HG02852 (cell line): ENCODE measurements around the gene EPS8L3.

Experiments
- ATAC-seq: cut with Tn5 transposase; IDR thresholded peaks from one replicate; pipeline ENCODE4 v1.9.1; 2021; ENCODE audit warnings: mild to moderate bottlenecking, moderate library complexity; ENCODE audit not compliant: unreplicated experiment

Gene EPS8L3

DNA sequence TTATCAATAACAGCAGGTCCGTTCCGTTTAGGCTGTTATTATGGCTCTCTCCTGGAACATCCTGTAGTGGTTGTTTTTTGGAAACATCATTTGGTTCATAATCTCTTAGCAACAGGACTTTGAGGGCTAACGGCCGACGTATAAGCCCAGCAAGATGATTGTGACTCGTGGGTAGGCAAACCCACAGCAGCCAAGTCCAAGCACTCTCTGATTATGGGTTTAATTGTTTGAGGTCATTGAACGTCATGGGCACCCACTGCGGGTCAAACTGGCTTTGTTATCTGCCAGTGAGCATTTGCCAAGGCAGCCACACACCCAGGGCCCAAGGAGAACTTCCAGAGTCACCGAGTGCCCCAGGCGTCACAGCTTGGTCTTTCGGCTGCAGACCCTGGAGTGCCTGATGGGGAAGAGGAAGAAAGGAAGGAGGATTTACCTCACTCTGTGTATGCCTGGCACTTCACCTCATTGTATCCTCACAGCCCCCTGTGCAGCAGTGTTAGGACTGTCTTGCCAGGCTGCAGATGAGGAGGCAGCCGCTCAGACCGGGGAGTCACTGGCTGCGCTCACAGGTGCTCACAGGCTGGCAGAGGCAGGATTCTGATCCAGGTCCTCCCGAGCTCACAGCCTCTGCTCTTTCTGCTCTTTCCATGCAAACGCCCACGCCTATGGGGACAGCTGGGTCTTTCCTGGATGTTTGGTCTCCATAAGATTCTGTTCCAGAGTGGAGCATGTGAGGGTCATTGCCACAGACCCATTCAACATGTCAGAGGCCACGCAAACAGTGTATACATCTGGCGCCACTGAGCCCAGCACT lies 30.8 kb upstream of the EPS8L3 start:
- no peak for ATAC-seq

DNA sequence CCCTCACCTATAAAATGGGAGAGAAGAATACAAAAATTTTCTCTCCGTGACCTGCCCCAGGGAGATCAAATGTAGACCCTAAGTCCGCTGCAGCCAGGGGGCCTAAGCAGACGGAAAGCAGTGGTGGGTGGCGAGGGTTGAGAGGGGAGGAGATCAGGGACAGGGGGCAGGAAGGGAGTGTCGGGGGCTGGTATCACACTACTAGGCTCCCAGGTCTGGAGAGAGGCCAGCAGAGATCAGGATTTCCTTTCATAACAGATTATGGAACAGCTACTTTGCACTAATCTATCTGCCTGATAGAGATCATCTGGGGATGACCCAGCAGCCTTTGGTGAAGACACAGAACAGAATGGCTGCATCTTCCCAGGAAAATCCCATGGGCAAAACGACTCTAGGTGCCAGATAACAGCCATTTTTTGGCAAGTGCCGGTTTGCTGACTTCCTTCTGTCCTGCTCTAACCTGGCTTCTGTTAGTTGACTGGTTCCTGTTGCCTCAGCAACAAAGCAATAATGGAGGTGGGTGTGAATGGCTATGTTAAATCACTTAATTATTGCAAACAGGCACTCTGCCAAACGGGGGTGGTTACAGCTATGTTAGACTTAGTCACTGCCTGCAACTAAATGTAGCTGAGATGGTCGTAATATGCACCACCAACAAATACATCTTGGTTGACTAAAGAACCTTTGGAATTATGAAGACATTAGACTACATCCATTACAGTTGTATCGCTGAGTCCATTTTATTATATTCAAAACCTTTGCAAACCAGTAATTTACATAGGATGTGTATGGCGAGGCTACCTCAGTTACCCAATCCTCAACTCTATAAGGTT lies 30.0 kb upstream of the EPS8L3 start:
- ATAC-seq, result no peak

DNA sequence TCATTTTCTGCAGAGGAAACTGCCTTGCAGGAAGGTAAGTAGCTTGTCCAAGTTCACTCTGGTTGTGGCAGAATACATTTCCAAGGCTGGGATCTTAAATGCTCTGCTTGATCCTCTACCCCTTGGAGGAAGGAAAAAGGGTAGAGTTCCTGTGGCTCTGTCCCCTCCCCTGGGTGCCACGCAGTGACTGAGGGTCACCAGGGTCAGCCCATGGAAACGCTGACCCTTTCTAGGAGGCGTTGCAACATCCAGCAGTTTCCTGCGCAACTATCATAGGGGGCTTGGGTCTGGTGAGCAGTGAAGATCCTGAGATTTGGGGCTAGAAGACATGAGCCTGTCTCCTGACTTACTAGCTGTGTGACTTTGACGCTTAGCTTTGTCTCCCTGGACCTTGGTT lies 29.4 kb upstream of the EPS8L3 start:
- ATAC-seq, result no peak

DNA sequence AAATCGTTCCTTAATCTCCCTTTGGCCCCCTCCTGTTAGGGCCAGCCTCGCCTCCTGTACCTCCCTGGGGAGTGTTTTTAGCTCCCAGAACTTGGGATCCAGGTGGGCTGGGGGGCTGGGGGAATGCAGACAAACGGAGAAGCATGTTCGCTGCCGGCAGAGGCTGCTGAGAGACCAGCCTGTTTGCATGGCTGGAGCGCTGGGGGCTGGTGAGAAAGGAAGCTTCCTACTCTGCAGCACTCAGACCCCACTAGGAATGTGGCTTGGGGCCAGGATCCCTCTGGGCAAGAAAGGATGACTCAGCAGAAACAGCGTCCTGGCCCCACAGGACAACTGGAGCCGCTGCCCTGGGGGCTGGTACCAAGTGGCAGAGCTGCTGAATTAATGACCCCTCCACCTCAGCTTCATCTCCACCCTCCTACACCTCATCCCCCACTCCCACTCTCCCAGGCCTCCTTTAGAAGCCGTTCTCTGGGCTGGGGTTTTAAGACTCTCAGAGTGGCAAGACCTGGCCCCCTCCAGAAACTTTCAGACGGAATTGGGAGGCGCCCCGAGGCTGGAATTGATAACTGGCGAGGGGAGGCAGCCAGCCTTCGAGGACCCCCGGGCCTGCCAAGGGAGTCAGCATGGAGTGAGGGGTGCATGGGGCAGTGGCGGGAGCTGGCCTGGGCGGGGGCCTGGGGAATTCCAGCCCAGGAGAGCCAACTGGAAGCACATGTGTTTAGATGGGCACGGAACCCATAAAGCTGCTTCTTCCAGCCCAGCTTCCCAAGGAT lies 28.5 kb upstream of the EPS8L3 start:
- no peak for ATAC-seq

DNA sequence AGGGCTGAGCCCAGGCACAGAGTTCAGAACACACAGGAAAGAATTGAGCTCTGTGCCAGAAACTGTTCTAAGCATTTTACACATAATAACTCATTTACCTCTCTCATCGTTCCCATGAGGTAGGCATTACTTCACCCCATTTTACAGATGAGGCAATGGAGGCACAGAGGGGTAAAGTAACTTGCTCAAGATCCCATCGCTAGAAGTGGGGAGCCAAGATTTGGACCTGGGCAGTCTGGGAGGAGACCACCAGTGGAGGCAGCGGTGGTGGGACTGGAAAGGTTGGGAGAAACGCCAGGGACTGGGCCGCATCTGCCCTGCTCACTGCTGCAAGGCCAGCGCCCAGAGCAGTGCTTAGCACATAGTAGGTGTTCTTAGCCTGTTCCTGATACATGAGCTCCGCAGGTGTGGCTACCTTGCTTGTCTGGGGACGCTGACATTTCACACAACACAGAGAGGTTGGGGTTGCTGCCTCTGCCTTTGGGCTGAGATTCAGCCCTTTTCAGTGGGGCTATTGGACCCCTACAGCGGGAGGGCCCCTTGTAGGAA lies 27.8 kb upstream of the EPS8L3 start:
- no peak for ATAC-seq

DNA sequence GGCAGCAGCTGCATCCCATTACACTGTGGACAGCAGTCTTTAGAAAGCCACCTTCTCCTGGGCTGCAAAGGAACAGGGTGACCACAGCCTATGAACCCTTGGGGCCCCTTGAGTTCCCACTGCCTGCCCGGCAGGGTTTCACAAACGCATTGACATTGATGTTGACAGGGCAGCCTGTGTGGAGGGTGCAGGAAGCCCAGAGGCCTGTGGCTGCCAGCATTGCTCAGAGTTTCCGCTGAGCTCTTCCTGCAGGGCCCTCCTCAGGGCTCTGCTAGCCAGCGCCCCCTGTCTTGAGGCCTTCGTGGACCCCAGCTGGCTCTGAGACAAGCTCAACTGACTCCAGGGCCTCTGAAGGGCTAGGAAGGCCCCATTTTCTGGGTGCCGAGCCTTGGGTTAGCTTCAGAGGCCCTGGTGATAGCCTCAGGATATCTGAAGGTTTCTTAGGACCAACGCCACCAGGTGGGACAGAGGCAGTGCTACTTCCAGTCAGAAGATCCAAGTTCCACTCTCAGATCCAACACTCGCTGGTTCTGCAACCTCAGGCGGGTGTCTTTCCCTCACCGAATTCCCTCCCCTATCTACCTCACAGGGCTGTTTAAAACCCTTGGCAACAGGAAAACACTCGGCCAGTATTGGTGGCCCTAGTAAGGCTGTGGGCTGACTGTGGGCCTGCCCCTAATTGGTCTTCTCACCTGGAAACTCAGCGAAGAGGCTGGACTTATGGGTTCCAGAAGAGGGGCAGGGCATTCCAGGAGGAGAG lies 27.2 kb upstream of the EPS8L3 start:
- ATAC-seq, result no peak

DNA sequence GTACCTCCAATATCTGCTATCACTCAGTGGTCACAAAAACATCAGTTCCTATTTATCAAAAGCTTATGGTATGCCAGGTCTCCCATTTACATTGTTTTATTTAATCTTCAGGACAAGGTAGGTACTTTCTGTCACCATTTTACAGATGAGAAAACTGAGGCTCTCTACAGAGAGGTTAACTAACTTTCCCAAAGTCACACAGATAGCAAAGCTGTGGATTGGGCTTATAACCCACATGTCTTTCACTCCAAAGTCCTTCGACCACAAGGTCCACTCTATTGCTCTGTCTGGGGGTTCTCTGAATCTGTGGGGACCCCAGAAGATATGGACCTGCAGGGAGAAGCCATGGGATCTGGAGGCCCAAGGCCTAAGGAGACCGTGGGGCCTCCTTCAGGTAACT lies 26.6 kb upstream of the EPS8L3 start:
- ATAC-seq, result no peak

DNA sequence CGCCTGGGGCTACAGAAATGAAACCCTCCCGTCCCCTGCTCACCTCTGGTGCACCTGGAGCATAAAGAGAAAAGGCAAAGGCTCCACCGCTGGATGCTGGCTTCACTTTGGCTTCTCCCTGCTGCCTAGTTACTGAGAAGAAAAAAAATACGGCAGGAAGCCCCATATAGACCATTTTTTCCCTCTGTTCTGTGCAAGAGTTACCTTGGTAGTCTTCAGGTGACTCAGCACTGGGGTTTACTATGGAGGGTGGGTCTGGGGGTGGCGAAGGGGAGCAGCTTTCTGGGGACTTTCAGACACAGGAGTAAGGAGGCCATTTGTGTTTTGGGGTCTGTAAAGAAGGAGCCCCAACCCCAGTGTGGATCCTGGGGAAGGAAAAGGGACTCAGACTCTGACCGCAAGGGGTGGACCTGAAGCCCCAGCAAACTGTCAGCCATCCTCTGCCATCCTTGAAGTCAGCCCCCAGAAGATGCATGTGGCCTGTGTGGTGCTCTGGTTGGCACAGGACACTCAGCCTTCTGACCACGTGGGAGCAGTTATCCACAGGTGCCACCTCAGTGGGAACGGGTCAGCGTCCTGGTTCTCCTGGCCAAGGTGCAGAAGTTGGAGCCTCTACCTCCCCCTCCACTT lies 25.9 kb upstream of the EPS8L3 start:
- ATAC-seq, result no peak

DNA sequence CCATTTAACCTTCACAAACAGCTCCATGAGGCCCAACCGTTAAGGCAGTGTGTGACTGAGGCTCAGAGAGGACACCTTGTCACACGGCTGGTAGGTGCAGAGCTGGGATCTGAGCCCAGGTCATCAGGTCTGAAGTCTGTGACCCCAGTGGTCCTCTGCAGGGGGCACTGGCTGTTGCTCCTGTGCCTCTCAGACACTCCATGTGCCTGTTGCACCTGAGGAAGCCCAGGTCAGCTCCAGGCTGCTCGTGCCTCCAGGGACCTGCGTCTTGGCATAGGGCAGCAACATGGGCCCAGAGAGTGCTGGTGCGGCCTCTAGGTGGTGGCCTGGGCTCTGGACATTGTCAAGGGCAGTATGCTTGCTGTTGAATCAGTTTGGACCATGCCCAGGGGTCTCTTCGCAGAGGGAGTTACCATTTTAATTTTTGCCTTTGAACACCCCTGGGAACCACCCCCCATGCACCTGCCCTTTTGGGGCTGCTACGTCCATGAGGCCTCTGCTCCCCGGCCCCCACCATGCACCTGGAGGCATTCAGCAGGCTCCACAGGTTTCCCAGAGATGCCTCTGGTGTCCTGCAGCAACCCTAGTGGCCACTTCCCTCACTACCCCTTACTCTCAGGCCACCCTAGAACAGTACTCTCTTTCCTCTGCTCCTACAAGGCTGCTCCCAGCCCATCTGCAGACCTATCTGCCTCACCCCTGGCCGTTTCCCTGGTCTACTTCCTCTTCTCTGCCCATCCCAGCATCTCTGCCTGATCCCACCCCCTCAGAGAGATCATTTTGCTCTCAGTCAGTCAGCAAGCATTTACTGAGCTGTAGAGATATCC lies 25.2 kb upstream of the EPS8L3 start:
- ATAC-seq, result no peak

DNA sequence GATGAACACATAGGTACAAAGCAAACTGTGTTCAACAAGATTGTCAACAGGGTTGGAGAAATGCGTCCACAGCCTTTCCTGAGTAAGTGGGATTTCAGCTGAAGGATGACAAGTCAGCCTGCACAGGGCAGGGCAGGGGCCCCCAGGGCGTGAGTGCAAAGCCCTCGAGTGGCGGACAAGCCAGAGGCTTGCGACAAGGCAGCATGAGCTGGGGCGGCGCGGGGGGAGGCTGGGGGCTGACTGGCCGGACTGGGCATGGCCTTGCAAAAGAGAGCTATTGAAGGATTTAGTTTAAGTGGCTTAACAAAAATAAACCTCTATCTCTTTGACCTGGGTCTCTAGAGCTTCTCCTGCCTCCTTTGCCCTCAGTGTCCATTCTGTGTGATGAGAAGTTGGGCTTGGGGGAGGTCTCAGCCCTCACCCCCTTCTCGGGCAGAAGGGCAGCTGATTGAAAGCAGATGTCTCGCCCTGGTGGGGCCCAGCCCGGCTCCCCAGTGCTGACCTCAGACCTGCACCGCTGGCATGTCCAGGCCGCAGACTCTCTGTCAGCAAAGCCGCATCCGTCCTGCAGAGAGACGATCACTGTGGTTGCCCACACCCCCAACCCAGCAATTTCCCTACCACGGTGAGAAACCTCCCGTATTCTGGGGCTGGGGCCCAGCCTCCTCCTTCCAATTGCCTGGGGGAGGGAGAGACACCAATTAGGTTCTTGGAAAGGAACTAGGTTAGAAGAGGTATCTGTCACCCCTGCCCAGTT lies 24.3 kb upstream of the EPS8L3 start:
- no peak for ATAC-seq

DNA sequence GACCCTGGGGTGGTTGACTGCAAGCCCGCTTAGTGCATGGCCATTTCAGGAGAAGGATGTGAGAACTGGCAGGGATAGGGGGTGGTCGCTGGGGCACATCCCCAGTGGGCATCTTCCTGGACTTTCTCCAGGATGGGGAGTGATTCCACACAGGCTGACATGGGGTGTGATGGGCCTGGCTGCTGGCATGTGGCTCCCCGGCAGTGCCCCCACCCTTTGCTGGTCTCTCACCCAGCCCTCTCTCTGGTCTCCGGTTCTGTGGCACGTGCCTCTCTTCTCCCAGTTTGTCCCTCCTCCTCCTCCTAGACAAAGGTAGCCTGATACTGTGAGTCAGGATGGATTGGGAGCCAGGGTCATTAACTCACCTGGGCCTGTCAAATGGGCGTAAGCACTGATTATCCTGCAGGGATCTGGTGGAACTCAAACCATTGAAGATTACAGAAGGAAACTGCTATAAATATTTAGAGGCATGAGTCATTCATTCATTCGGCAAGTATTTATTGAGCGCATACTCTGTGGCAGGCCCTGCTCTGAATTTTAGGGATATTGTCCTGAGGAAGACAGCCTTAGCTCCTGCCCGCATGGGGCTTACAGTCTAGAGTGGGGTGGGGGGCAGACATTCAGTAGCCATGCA lies 23.6 kb upstream of the EPS8L3 start:
- ATAC-seq, result no peak

DNA sequence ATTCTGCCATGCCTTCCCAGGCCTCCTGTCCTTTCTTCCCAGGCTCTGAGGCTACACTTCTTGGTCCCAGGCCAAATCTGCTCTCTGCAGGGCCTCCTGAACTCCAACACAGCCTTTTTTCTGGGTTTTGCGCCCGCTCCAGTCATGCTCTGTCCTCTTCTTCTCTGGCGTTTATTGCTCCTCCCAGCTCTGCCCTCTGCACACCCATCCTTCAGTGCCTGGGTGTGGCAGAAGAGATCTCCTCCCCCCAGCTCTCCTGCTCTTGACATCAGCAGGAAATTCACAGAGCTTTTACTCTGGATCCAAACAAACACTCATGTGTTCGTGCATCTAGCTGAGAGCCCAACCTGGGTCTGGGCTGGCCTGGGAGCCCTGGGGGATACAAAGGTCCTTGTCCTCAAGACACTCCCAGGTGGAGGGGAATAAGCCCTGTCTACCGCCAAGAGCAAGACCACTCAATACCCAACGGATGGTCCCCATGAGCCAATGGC lies 22.9 kb upstream of the EPS8L3 start:
- no peak for ATAC-seq

DNA sequence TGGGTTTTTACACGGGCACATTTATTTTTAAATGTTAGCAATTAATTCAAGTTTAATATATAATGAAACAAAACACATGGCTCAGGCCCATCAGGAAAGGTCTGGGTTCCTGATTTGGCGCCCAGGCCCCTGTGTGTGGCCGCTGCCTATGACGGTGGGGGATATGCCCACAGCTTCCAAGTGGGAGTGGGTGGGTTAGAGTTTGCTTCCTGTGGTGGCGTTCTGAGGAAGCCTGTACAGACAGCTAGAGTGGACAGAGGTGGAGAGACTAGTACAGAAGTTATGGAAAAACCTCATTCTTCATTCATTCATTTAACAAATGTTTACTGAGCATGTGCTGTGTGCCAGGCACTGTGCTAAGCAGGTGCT lies 22.4 kb upstream of the EPS8L3 start:
- no peak for ATAC-seq

DNA sequence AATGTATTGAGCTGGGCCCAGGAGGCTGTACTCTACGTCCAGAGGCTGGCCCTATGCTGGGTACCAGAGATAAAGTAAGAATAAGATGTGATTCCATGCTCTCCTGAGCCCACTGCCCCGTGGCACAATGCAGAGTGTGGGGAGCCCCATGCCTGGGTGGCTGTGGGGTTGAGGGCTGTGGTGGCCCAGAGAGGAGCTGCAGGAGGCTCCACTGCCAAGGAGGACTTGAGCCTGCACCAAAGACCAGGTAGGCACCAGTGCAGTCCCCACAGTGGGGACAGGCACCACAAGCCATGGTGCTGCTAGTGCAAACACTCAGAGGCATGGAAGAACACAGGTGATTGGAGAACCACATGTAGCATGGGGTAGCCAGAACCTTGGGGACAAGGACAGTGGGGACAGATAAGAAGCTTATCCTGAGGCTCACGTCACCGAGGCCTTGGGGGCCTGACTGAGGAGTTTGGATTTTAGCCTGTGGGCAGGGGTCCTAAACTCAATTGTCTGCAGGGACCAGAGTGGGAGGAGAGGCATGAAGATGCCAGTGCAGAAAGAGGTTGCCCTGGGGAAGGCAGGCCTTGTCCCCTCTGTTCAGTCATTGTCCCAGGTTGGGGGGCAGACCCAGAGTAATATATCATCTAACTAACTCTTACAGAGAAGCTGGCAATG lies 21.9 kb upstream of the EPS8L3 start:
- ATAC-seq, result no peak

DNA sequence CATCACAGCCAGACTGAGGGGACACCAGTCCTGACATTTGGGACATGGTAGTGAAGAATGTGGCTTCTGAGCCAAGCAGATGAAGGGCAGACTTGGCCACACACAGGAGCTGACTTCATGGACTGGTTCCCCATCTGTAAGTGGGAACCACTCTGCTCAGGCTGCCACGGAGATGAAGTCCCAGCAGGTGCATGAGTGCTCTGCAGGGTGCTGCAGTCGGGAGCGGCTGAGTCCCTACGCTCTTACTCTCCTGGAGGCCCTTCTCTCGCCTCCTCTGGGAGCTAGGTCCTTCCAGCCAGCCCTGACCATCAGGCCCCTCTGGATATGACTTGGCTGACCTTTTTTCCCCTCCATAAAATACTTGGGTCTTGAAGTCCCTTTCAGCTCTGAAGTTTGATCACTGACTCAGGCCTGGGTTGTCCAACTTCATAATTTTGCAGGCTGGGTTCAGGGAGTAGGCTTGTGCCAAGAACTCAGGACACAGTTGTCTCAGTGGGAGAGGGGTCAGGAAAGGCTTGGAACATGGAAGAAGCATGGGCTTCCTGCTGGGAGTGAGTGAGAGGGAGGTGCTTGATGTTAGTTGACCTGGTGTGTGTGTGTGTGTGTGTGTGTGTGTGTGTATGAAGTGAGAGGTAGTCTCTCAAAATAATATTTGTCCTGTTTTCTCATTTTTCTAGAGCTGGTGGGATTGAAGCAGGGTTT lies 21.0 kb upstream of the EPS8L3 start:
- no peak for ATAC-seq

DNA sequence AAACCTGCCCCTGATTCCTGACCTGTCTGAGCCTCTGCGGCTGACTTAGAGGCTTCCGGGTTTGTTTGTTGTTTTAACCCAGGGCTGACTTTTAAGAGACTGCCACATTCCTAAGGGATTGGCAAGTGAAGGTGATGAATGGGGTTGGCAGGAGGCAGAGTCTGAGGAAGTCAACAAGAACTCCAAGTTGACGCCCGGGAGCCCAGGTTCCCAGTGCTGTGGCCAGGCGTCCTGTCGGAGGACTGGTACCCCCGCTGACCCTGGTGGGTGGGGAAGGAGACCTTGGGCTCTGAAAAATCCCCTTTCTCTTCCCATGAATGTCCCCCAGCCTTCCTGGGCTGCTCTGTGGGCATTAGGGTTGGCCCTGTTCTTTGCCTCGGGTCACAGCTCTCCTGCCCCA lies 19.7 kb upstream of the EPS8L3 start:
- ATAC-seq, result no peak

DNA sequence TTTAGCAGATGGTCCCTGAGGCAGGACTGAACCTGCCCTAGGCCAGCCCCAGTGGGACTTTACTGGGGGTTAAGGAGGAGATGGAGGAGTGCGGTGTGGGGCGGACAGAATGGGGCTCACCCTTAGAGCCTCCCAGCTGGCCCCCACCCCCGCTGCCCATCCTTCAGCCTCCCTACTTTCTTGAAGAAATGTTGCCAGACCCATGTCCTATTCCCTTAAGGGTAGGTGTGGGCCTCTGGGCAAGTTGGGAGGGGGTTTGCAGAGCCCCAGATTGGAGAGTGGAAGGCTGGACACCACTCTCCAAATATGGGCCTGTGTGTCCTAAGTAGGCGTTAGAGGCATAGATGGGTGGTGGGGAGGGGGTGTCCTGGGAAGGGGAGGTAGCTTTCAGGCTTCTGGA lies 19.2 kb upstream of the EPS8L3 start:
- no peak for ATAC-seq
